HL-60 (cell line): ENCODE results near the gene PRPS2.

Experiments used
- CTCF ChIP-seq: IDR thresholded peaks from one replicate; pipeline ENCODE4 v1.5.1; 2011; ENCODE audit warnings: low read length, control low read depth, inconsistent platforms; ENCODE audit not compliant: insufficient read depth
- POLR2AphosphoS5 ChIP-seq: IDR thresholded peaks from 2 replicates; pipeline ENCODE4 v1.6.1; 2012; ENCODE audit warnings: low read depth
- REST ChIP-seq: IDR thresholded peaks from 2 replicates; pipeline ENCODE4 v1.6.1; 2012; ENCODE audit warnings: low read depth; ENCODE audit not compliant: insufficient replicate concordance
- SPI1 ChIP-seq: IDR thresholded peaks from 2 replicates; pipeline ENCODE4 v1.6.1; 2012; ENCODE audit warnings: low read depth, mild to moderate bottlenecking, borderline replicate concordance

GRCh38 chrX:12747433-12747832, 43.8 kb upstream of the PRPS2 start:
- TF ChIP-seq CTCF (no peak), POLR2AphosphoS5 (no peak), REST (no peak), SPI1 (no peak)
